Stimulated activated CD4-positive, alpha-beta T cell treated with anti-CD3 and anti-CD28 coated beads, Interleukin-2, amount 100 ng/mL, for 4 hours (primary cell): Measurements from ENCODE around the gene STC2.

ENCODE experiments used
- DNase-seq: peaks from one replicate; pipeline ENCODE4 v3.0.0-alpha.2; 2020; ENCODE audit warnings: low read depth

Gene STC2

GRCh38 chr5:173329491-173330337 is 1.5 kb upstream of the STC2 start:
- peak; percentile 9 for DNase-seq

GRCh38 chr5:173328844-173329490 is 753 bp upstream of the STC2 start:
- DNase-seq = no peak

GRCh38 chr5:173327084-173327947 is 898 bp downstream of the STC2 start:
- no peak for DNase-seq

- no peak for DNase-seq
Measured at GRCh38 chr5:173326501-173326960, 1.7 kb downstream of the STC2 start.

GRCh38 chr5:173325091-173325698 is 3.0 kb downstream of the STC2 start:
- no peak for DNase-seq

- no peak for DNase-seq
Measured at GRCh38 chr5:173324115-173325001, 3.9 kb downstream of the STC2 start.

- DNase-seq = no peak
Measured at GRCh38 chr5:173323799-173324114, 4.5 kb downstream of the STC2 start.

- DNase-seq = no peak
Measured at GRCh38 chr5:173323106-173323798, 5.0 kb downstream of the STC2 start.

- no peak for DNase-seq
Measured at GRCh38 chr5:173321886-173322285, 6.3 kb downstream of the STC2 start.

- DNase-seq = no peak
Measured at GRCh38 chr5:173320259-173320658, 8.0 kb downstream of the STC2 start.

GRCh38 chr5:173319646-173320045 is 8.6 kb downstream of the STC2 start:
- DNase-seq = no peak

GRCh38 chr5:173318881-173319620 is 9.2 kb downstream of the STC2 start:
- DNase-seq = no peak

- DNase-seq = no peak
Measured at GRCh38 chr5:173318330-173318729, 9.9 kb downstream of the STC2 start.

GRCh38 chr5:173317852-173318251 is 10.4 kb downstream of the STC2 start:
- no peak for DNase-seq

- no peak for DNase-seq
Measured at GRCh38 chr5:173317091-173317730, 11.0 kb downstream of the STC2 start.

- no peak for DNase-seq
Measured at GRCh38 chr5:173316339-173317020, 11.7 kb downstream of the STC2 start.

GRCh38 chr5:173315495-173316338 is 12.5 kb downstream of the STC2 start:
- DNase-seq = no peak
